Endothelial cell of hepatic sinusoid (primary cell): Measurements from ENCODE around the gene BCL3.

Experiments used
- in situ Hi-C: cut with HindIII; loops from 2 replicates; pipeline ENCODE4 v1.10.0; 2017; ENCODE audit warnings: low sequenced_read_pairs

Gene BCL3

GRCh38 chr19:44738603-44739558, 9.6 kb upstream of the BCL3 start:
- in situ Hi-C loops = no loop called here

DNA sequence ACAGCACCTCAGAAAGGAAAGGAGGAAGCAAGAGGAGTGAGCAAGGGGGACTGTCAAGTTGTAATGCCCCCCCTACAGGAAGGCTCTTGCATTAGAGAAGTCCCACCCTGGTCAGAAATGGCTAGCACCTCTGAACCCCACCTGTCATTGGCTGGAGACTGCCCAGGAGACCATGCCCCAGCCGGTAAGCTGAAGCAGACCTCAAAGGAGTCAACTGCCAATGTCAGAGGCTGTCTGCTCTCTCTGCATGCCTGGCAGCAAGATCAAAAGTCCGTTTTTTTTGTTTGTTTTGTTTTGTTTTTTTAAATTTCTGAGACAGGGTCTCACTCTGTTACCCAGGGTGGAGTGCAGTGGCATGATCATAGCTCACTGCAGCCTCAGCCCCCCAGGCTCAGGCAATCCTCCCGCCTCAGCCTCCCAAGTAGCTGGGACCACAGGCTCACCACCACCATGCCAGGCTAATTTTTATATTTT, 8.1 kb upstream of the BCL3 start:
- in situ Hi-C loops = no loop called here

GRCh38 chr19:44741258-44741731, 7.2 kb upstream of the BCL3 start:
- in situ Hi-C loops = no loop called here

- in situ Hi-C loops = no loop called here
Measured at GRCh38 chr19:44741841-44742329, 6.6 kb upstream of the BCL3 start.

GRCh38 chr19:44742330-44743061, 6.0 kb upstream of the BCL3 start:
- in situ Hi-C loops = no loop called here

- in situ Hi-C loops = no loop called here
Measured at GRCh38 chr19:44744871-44745332, 3.6 kb upstream of the BCL3 start.

DNA sequence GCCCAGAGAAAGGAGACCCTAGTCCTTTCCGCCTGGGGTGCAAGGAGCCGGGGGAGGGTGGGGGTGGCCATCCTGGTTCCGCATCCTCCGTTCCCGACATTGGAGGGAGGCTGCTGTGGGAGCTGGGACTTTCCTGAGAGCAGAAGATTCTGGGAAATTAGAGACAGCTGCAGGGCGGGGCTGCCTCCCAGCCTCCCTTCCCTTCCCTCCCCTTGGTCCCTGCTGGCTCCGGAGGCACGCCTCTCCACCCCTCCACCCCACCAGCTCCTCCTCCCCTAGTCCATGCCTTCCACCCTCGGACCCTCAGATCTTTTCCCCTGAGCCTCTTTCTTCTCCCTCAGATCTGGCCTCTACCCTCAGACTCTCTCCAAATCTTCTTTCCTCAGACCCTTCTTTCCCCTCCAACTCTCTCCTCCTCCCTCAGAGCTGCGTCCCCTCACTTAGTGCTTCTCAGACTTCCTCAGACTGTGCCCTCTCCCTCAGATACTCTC, 3.1 kb upstream of the BCL3 start:
- in situ Hi-C loops = no loop called here

- in situ Hi-C loops = no loop called here
Measured at GRCh38 chr19:44745887-44746600, 2.5 kb upstream of the BCL3 start.

DNA sequence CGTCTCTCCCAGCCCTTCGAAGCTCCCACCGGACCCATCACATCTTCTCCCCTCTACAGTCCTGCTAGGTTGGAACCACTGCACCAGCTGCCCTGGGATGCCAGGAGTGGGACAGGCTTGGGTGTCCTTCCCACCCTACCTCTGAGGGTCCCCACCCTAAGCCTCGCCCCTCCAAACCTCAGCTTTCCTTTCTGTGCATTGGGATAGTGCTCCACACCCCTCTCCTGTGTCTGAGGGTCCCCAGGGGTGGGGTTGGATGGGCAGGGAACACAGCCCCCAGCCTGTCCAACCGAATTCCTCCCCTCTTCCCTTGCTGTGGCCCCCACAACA, 1.9 kb upstream of the BCL3 start:
- in situ Hi-C loops = no loop called here

GRCh38 chr19:44746946-44747738, 1.4 kb upstream of the BCL3 start:
- in situ Hi-C loops = no loop called here

GRCh38 chr19:44747739-44748425, 626 bp upstream of the BCL3 start:
- in situ Hi-C loops = no loop called here

- in situ Hi-C loops = no loop called here
Measured at GRCh38 chr19:44749292-44749691, 784 bp downstream of the BCL3 start.

DNA sequence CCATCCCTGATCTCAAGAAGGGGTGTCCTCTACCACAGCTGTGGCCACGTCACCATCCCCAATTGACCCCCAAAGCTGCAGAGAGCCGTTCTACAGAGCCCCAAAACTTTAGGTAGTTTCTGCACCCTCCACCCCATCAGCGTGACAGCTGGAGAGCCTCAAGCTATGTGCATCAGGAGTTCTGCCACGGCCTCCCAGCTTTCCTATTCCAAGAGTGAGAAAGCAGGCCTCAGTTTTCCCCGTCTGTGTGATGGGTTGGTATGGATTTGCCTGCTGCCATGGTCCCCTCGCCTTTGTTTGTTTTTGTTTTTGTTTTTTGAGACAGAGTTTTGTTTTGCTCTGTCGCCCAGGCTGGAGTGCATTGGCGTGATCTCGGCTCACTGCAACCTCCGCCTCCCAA, 1.5 kb downstream of the BCL3 start:
- in situ Hi-C loops = no loop called here

- in situ Hi-C loops = no loop called here
Measured at GRCh38 chr19:44752123-44752815, 3.8 kb downstream of the BCL3 start.

GRCh38 chr19:44752816-44753625, 4.5 kb downstream of the BCL3 start:
- in situ Hi-C loops = no loop called here

GRCh38 chr19:44753626-44753931, 5.1 kb downstream of the BCL3 start:
- in situ Hi-C loops = no loop called here

DNA sequence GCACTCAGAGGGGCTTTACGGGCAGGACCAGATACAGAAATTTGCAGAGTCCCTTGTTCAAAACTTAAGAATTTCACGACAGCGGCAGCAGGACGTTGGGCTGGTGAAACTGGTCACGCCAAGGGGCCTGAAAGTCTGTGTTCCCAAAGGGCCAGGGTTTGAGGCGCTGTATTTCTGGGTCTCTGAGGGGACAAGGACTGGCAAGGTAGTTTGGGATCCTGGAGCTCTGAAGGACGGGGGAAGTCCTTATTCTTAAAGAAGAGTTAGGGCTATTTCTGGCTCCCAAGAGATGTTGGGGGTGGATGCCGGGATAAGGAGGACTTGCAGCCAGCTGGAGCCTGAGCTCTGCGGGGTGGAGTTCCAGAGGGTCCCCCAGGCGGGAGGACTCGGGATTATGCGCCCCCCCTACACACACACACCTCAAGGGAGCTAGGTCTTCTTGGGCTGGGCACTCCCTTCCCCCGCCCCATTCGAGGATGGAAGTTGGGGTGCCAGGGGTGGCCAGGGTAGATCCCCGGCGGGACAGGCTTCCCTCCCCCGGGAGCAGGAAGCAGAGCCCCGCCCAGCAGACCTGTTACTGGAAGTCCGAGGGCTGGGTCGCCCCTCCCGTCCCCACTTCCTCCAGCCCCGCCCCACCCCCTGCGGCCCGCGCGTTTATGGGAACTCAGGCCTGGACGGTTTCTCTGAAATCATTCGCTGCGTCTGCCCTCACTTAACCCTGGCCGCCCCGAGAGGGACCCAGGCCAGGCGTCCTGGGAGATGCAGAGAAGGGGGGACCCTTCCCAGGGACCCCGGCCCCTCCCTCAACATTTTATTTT, 5.6 kb downstream of the BCL3 start:
- in situ Hi-C loops = no loop called here

DNA sequence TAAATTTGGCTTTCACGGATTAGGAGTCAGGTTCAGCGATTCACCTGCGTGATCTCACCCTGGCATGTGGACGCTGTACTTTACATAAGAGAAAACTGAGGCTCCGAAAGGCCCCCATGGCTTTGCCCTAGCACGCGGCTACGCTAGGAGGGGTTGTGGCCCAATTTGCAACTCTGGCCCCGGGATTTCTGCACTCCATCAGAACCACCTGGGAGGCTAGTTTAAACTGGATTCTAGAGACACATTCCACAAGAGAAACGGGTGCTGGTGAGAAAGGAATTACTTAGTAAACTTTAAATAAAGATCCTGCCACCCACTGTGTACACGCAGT, 6.2 kb downstream of the BCL3 start:
- in situ Hi-C loops = no loop called here
